Measurements from ENCODE around the gene CENPV. TPM values are rescaled to one million over a fixed set of nuclear protein-coding genes. Genes with fewer than 3 reads are reported as not detected.

Gene CENPV
- total RNA-seq, 2 donors from 2014 or later = 15.8 to 16.9 TPM

DNA sequence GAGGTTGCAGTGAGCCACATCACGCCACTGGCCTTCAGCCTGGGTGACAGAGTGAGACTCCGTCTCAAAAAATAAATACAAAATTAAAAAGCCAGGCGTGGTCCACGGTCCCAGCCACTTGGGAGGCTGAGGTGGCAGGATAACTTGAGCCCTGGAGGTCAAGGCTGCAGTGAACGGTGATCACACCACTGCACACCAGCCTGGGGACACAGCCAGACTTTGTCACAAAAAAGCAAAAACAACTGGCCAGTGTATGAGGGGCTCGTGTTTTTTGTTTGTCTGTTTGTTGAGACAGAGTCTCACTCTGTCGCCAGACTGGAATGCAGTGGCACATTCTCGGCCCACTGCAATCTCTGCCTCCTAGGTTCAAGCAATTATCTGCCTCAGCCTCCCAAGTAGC lies 26.4 kb upstream of the CENPV start:
- Histone ChIP-seq H3K27me3 (no peaks in the 10 kb centered on the region), H3K9me3 (no peaks in the 10 kb centered on the region), H3K4me3 (no peak overlapping the region), H3K27ac (peak overlapping the region in 1 of 2 donors; percentile 93), H3K4me1 (peaks cover 0 to 30% of the 10 kb centered on the region in 2 donors), H3K36me3 (peaks cover 20% of the 10 kb centered on the region)
- TF ChIP-seq, protein P1, sequence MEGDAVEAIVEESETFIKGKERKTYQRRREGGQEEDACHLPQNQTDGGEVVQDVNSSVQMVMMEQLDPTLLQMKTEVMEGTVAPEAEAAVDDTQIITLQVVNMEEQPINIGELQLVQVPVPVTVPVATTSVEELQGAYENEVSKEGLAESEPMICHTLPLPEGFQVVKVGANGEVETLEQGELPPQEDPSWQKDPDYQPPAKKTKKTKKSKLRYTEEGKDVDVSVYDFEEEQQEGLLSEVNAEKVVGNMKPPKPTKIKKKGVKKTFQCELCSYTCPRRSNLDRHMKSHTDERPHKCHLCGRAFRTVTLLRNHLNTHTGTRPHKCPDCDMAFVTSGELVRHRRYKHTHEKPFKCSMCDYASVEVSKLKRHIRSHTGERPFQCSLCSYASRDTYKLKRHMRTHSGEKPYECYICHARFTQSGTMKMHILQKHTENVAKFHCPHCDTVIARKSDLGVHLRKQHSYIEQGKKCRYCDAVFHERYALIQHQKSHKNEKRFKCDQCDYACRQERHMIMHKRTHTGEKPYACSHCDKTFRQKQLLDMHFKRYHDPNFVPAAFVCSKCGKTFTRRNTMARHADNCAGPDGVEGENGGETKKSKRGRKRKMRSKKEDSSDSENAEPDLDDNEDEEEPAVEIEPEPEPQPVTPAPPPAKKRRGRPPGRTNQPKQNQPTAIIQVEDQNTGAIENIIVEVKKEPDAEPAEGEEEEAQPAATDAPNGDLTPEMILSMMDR (IDR thresholded peaks at IDR 0.05) = no peak
- DNase-seq (ENCODE audit: low spot score) = no peak

DNA sequence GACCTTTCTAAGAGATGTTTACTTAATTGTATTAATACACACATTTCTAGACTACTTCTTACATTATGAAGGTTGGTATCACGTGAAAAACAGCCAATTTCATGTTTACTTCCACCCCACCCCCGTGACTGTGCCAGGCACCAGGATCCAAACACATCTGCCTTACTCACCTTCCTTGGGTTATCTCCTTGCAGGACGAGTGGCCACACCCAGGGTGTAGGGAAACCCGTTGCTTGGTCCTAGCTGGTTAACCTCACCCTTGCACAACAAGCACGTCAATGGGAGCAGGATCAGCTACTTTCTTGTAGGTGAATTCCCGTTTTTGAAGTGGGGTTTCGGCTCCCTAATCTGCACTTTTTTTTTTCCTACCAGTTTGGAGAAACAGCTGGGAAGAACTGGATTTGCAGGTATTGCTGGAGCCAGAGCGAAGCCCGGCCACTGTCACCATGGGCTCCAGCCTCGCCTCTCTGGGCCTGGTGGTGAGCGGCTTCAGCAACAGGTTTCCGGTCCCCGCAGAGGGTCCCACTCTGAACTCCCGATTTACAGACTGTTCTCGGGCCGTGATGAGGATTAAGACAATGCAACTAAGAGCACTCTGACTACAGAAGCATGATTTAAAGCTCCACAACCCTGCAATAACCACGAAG lies 25.5 kb upstream of the CENPV start:
- Histone ChIP-seq H3K27me3 (no peaks in the 10 kb centered on the region), H3K36me3 (peaks cover 20% of the 10 kb centered on the region), H3K4me1 (peaks cover 0 to 32% of the 10 kb centered on the region in 2 donors), H3K27ac (no peak overlapping the region), H3K4me3 (no peak overlapping the region), H3K9me3 (no peaks in the 10 kb centered on the region)
- no peak for DNase-seq (ENCODE audit: low spot score)
- TF ChIP-seq, protein P1 (IDR thresholded peaks at IDR 0.05) = no peak

DNA sequence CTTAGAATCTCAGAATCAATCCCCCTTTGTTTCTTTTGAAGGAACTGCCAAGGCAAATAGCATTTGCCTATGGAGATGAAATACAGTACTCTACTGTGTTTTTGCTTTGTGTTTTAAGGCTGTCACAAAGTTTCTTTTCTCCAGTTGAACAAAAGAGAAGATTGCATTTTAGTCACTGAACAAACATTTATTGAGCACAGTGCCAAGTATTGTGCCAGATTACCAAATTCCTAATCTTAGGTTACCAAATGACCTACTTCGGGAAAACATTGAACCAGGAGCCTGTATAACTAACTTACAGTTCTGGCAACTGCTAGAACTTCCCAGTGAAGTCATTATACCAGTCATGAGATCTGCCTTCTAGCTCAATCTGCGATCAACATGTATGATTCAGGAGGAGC lies 24.7 kb upstream of the CENPV start:
- H3K27me3 ChIP-seq = no peaks in the 10 kb centered on the region
- no peak overlapping the region for H3K4me3 ChIP-seq
- DNase-seq (ENCODE audit: low spot score) = no peak
- H3K9me3 ChIP-seq = no peaks in the 10 kb centered on the region
- H3K4me1 ChIP-seq = peaks cover 0 to 25% of the 10 kb centered on the region in 2 donors
- TF ChIP-seq, protein P1 (IDR thresholded peaks at IDR 0.05) = no peak
- H3K36me3 ChIP-seq = peaks cover 11% of the 10 kb centered on the region
- no peak overlapping the region for H3K27ac ChIP-seq

DNA sequence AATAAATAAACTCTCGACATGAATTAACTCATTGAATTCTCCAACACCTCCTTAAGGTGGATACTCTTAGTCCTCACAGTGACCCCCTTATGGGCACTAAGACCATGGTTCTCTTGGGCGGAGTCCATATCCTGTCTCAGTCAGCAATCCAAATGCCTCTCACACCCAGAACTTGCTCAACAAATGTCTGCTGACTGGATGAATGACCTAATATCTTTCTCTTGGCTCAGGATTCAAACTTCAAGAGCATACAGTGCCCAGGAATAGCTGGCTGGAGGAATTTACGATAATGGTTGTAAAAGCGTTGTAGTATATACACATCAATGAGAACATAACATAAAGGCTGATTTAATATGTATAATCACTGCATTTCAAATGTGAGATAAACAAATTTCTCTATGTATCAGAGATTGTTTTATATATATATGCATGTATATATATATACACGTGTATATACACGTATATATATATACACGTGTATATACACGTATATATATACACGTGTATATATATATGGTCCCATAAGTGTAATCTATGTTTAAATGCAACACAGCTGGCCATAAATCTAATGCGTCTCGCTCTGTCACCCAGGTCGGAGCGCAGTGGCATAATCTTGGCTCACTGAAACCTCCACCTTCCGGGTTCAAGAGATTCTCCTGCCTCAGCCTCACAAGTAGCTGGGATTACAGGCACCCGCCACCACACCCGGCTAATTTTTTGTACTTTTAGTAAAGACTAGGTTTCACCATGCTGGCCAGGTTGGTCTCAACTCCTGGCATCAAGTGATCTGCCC lies 21.1 kb upstream of the CENPV start:
- no peak overlapping the region for H3K4me3 ChIP-seq
- H3K27me3 ChIP-seq = no peaks in the 10 kb centered on the region
- H3K9me3 ChIP-seq = no peaks in the 10 kb centered on the region
- no peaks in the 10 kb centered on the region for H3K36me3 ChIP-seq
- peak overlapping the region; percentile 21 to 38 for H3K27ac ChIP-seq
- TF ChIP-seq, protein P1 (IDR thresholded peaks at IDR 0.05) = no peak
- peaks cover 0 to 12% of the 10 kb centered on the region in 2 donors for H3K4me1 ChIP-seq
- no peak for DNase-seq (ENCODE audit: low spot score)

DNA sequence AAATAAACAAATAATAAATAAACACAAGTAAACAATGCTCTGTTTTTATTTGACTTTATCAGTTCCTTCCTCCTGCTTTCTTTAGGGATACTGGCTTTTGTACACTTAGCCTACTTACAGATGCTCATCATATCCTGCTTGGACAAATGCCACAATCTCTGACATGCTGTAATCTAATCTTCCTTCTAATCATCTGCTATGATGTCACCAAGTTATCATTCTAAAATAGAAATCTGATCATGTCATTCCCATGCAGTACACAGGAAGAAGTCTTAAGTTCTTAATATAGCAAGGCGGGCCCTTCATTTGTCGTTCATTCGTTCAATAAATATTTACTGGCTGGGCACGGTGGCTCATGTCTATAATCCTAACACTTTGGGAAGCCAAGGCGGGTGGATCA lies 18.5 kb upstream of the CENPV start:
- DNase-seq (ENCODE audit: low spot score) = no peak
- Histone ChIP-seq H3K36me3 (no peaks in the 10 kb centered on the region), H3K4me1 (peaks cover 0 to 12% of the 10 kb centered on the region in 2 donors), H3K27me3 (no peaks in the 10 kb centered on the region), H3K27ac (peak overlapping the region in 1 of 2 donors; percentile 11), H3K4me3 (no peak overlapping the region), H3K9me3 (no peaks in the 10 kb centered on the region)
- TF ChIP-seq, protein P1 (IDR thresholded peaks at IDR 0.05) = no peak

All from right atrium auricular region (tissue), 2 donors.